Karpas-422 (cell line): ENCODE results near the gene TMEM150B. TPM values are rescaled to one million over a fixed set of nuclear protein-coding genes. Genes with fewer than 3 reads are reported as not detected.

ENCODE experiments used
- DNase-seq: peaks from one replicate; pipeline ENCODE4 v3.0.0-alpha.2; 2015
- H2AFZ ChIP-seq: fragments of 200-600 bp; sonication (generic); 2 replicates; pipeline ENCODE4 v1.6.1; 2014; ENCODE audit warnings: antibody characterized with exemption, low read length, mixed read lengths
- H3K27ac ChIP-seq: fragments of 200-600 bp; sonication (generic); 2 replicates; pipeline ENCODE4 v1.5.1; 2014; ENCODE audit warnings: mild to moderate bottlenecking, low read length, moderate library complexity
- H3K27me3 ChIP-seq: fragments of 200-600 bp; sonication (generic); 2 replicates; pipeline ENCODE4 v1.6.1; 2014; ENCODE audit warnings: low read length, mixed read lengths
- H3K36me3 ChIP-seq: fragments of 200-600 bp; sonication (generic); 2 replicates; pipeline ENCODE4 v1.6.1; 2014; ENCODE audit warnings: low read length, mixed read lengths; ENCODE audit not compliant: insufficient read depth
- H3K4me1 ChIP-seq: fragments of 200-600 bp; sonication (generic); 2 replicates; pipeline ENCODE4 v1.6.1; 2014; ENCODE audit warnings: mild to moderate bottlenecking, low read length, mixed read lengths
- H3K4me2 ChIP-seq: fragments of 200-600 bp; sonication (generic); 2 replicates; pipeline ENCODE4 v1.6.1; 2014; ENCODE audit warnings: low read length, low read depth, mild to moderate bottlenecking; ENCODE audit not compliant: poor library complexity, severe bottlenecking
- H3K4me3 ChIP-seq: fragments of 200-600 bp; sonication (generic); 2 replicates; pipeline ENCODE4 v1.5.1; 2014; ENCODE audit warnings: mild to moderate bottlenecking, antibody characterized with exemption, low read length, mixed read lengths
- H3K79me2 ChIP-seq: fragments of 200-600 bp; sonication (generic); 2 replicates; pipeline ENCODE4 v1.6.1; 2014; ENCODE audit warnings: mild to moderate bottlenecking, low read length, mixed read lengths
- H3K9ac ChIP-seq: fragments of 200-600 bp; sonication (generic); 2 replicates; pipeline ENCODE4 v1.6.0; 2014; ENCODE audit warnings: low read length
- H3K9me2 ChIP-seq: fragments of 200-600 bp; sonication (generic), shearing (Covaris generic); replicated peaks from 2 replicates; pipeline ENCODE4 v1.6.0; 2014; ENCODE audit warnings: mild to moderate bottlenecking, low read length, moderate library complexity; ENCODE audit not compliant: insufficient read depth
- H3K9me3 ChIP-seq: fragments of 300-700, 200-600 bp; sonication (generic); 2 replicates; pipeline ENCODE4 v1.6.1; 2014; ENCODE audit warnings: low read length, mixed read lengths
- H4K20me1 ChIP-seq: fragments of 200-600 bp; sonication (generic); 2 replicates; pipeline ENCODE4 v1.6.1; 2014; ENCODE audit warnings: mild to moderate bottlenecking, antibody characterized with exemption, low read length, low read depth; ENCODE audit not compliant: insufficient read depth
- total RNA-seq: library from RNA; depleted of rRNA; stranded (reverse); fragments of >200 nt; shearing (Covaris generic); gene quantifications from 2 replicates; pipeline ENCODE4 v1.2.3, GENCODE V29; 2014; ENCODE audit warnings: low replicate concordance

TMEM150B gene
- total RNA-seq, 1 experiment from 2014 or later, result not detected

GRCh38 chr19:55344444-55344843, 19.3 kb upstream of the TMEM150B start:
- Histone ChIP-seq H4K20me1 (0 out of 2 replicates have a peak, but pooled peaks cover 13% of the 10 kb centered on the region), H3K79me2 (peaks cover 17% of the 10 kb centered on the region), H3K27me3 (no peaks in the 10 kb centered on the region), H2AFZ (no peak overlapping the region), H3K4me3 (no peak overlapping the region), H3K9me2 (no peaks in the 10 kb centered on the region), H3K27ac (no peak overlapping the region), H3K9ac (no peak overlapping the region), H3K9me3 (no peaks in the 10 kb centered on the region), H3K36me3 (no peaks in the 10 kb centered on the region), H3K4me2 (no peak overlapping the region), H3K4me1 (peaks cover 15% of the 10 kb centered on the region)
- DNase-seq, result no peak

GRCh38 chr19:55341595-55342531, 16.7 kb upstream of the TMEM150B start:
- H3K79me2 ChIP-seq, result peaks cover 17% of the 10 kb centered on the region
- peak overlapping the region; percentile 100 for H3K4me2 ChIP-seq
- no peaks in the 10 kb centered on the region for H3K9me3 ChIP-seq
- H3K4me1 ChIP-seq, result peaks cover 24% of the 10 kb centered on the region
- H3K4me3 ChIP-seq, result peak overlapping the region; percentile 100
- H3K27ac ChIP-seq, result no peak overlapping the region
- H3K27me3 ChIP-seq, result no peaks in the 10 kb centered on the region
- peak overlapping the region; percentile 100 for H3K9ac ChIP-seq
- H4K20me1 ChIP-seq, result 0 out of 2 replicates have a peak, but pooled peaks cover 13% of the 10 kb centered on the region
- no peaks in the 10 kb centered on the region for H3K9me2 ChIP-seq
- H3K36me3 ChIP-seq, result no peaks in the 10 kb centered on the region
- no peak overlapping the region for H2AFZ ChIP-seq
- no peak for DNase-seq

- DNase-seq, result peak; percentile 88
- peak overlapping the region; percentile 73; the same call in 1 of the 2 replicates for H3K27ac ChIP-seq
- H4K20me1 ChIP-seq, result 0 out of 2 replicates have a peak, but pooled peaks cover 13% of the 10 kb centered on the region
- peak overlapping the region; percentile 100 for H3K9ac ChIP-seq
- H3K36me3 ChIP-seq, result no peaks in the 10 kb centered on the region
- H3K79me2 ChIP-seq, result peaks cover 17% of the 10 kb centered on the region
- H3K9me3 ChIP-seq, result no peaks in the 10 kb centered on the region
- peak overlapping the region; percentile 100 for H3K4me2 ChIP-seq
- H3K4me1 ChIP-seq, result peaks cover 24% of the 10 kb centered on the region
- no peaks in the 10 kb centered on the region for H3K9me2 ChIP-seq
- peak overlapping the region; percentile 100 for H3K4me3 ChIP-seq
- H2AFZ ChIP-seq, result no peak overlapping the region
- H3K27me3 ChIP-seq, result no peaks in the 10 kb centered on the region
These were observed 16.0 kb upstream of the TMEM150B start for GRCh38 chr19:55341171-55341588.

- Histone ChIP-seq H3K4me2 (peak overlapping the region; percentile 100), H3K4me3 (peak overlapping the region; percentile 100), H2AFZ (no peak overlapping the region), H3K9ac (peak overlapping the region; percentile 100), H3K9me3 (no peaks in the 10 kb centered on the region), H3K27ac (peak overlapping the region; percentile 73), H3K4me1 (peaks cover 24% of the 10 kb centered on the region), H4K20me1 (0 out of 2 replicates have a peak, but pooled peaks cover 13% of the 10 kb centered on the region), H3K9me2 (no peaks in the 10 kb centered on the region), H3K79me2 (peaks cover 17% of the 10 kb centered on the region), H3K27me3 (no peaks in the 10 kb centered on the region), H3K36me3 (no peaks in the 10 kb centered on the region)
- peak; percentile 75 for DNase-seq
These were observed 15.6 kb upstream of the TMEM150B start for GRCh38 chr19:55340784-55341147.

- peak; percentile 63 for DNase-seq
- H3K27ac ChIP-seq, result peak overlapping the region; percentile 73
- peaks cover 17% of the 10 kb centered on the region for H3K79me2 ChIP-seq
- peak overlapping the region; percentile 100 for H3K4me3 ChIP-seq
- H3K4me2 ChIP-seq, result peak overlapping the region; percentile 100
- peak overlapping the region; percentile 100 for H3K9ac ChIP-seq
- no peaks in the 10 kb centered on the region for H3K9me2 ChIP-seq
- no peaks in the 10 kb centered on the region for H3K9me3 ChIP-seq
- no peaks in the 10 kb centered on the region for H3K36me3 ChIP-seq
- 0 out of 2 replicates have a peak, but pooled peaks cover 13% of the 10 kb centered on the region for H4K20me1 ChIP-seq
- peaks cover 24% of the 10 kb centered on the region for H3K4me1 ChIP-seq
- no peak overlapping the region for H2AFZ ChIP-seq
- H3K27me3 ChIP-seq, result no peaks in the 10 kb centered on the region
These were observed 15.0 kb upstream of the TMEM150B start for GRCh38 chr19:55339889-55340783.

DNA sequence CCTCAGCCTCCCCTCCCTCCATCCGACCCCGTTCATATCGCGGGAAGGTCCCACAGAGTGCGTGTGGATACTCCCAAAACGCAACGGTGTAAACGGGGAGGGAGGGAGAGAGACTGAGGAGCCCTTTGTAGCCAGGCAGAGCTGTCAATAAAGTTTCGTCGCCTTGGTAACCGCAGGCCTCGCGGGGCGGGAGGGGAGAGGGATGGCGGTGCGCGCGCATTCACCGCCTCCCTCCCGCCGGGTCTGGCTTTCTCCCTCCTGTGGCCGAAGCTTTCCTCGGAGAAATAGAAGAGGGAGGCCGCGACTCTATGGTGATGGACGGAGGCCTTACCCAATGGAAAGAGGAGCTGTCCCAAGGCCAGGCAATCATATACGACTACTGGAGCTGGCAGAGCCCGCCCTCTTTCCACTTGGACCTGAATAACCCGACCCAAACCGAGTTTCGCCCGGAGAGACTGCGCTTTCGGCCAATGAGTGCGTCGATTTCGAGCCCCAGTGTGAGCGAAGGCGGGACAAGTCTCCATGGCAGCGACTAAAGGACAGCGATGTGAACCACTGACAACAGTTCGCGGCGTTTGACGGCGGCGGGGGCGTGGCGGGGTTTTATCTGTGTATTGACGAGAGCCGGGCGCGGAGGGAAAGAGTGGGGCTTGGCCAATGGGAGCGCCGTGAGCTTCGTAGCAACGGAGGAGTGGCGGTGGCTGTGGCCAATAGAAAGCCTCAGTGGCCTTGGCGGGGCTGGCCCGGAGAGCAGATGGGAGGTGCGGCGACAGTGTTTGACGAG, 14.2 kb upstream of the TMEM150B start, which contains the start of gene KMT5C:
Gene KMT5C (plus strand): TSS at position 772 of the 784 bp plus-strand sequence. CDS start 2,061 bp downstream, outside the sequence.
- Histone ChIP-seq H3K4me2 (peak within 1 kb of the TSS; percentile 100), H3K4me1 (peaks cover 24% of the 10 kb centered on the region), H3K36me3 (no peaks in the 10 kb centered on the region), H3K9me3 (no peaks in the 10 kb centered on the region), H3K9me2 (no peaks in the 10 kb centered on the region), H3K27me3 (no peaks in the 10 kb centered on the region), H3K79me2 (peaks cover 17% of the 10 kb centered on the region), H2AFZ (peak within 1 kb of the TSS; percentile 97), H3K9ac (peak within 1 kb of the TSS; percentile 100), H3K4me3 (peak within 1 kb of the TSS; percentile 100), H3K27ac (peak within 1 kb of the TSS; percentile 73), H4K20me1 (0 out of 2 replicates have a peak, but pooled peaks cover 13% of the 10 kb centered on the region)
- peak; percentile 100 for DNase-seq

DNA sequence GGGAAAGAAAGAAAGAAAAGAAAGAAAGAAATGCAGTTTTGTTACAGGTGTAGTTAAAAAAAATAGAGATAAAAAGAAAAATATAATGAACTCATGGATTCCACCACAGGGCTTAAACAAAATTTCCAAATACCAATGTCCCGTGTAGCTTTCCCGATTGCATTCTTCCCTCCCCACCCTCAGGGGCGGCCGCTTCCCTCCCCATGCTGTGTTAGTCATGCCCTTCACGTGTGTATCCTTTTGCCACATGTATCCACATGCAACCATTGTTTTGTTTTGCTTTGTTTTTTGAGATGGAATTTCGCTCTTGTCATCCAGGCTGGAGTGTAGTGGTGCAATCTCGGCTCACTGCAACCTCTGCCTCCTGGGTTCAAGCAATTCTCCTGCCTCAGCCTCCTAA, 11.0 kb upstream of the TMEM150B start:
- H2AFZ ChIP-seq, result no peak overlapping the region
- no peak for DNase-seq
- H3K4me3 ChIP-seq, result no peak overlapping the region
- no peak overlapping the region for H3K9ac ChIP-seq
- H3K9me2 ChIP-seq, result no peaks in the 10 kb centered on the region
- H3K27me3 ChIP-seq, result no peaks in the 10 kb centered on the region
- peaks cover 10% of the 10 kb centered on the region for H3K79me2 ChIP-seq
- H3K27ac ChIP-seq, result no peak overlapping the region
- no peak overlapping the region for H3K4me2 ChIP-seq
- H3K9me3 ChIP-seq, result no peaks in the 10 kb centered on the region
- H3K36me3 ChIP-seq, result no peaks in the 10 kb centered on the region
- peaks cover 15% of the 10 kb centered on the region for H3K4me1 ChIP-seq
- no peaks in the 10 kb centered on the region for H4K20me1 ChIP-seq
